A549 (cell line): Measurements from ENCODE around the gene NNAT. TPM values are rescaled to one million over a fixed set of nuclear protein-coding genes. Genes with fewer than 3 reads are reported as not detected.

Experiments
- ATAC-seq, 2 experiments: fragments of 200-7000 bp in 1 of 2; fragments of >200 bp in 1 of 2; cut with Nextera tagmentation in 1 of 2; cut with Tn5 transposase in 1 of 2; 3 replicates each; pipeline versions ENCODE4 v1.8.0 to v1.9.1; 2018 to 2020; ENCODE audit warnings: mild to moderate bottlenecking in 1 of 2, moderate library complexity in 1 of 2
- CTCF ChIA-PET: fragments of 300-600 bp; sonication (Branson Sonifier 250); formaldehyde crosslinking; extraction: SDS; loops from one replicate; lab custom pipeline; 2021; ENCODE audit warnings: antibody characterized with exemption, inconsistent platforms; lab: Yijun Ruan, JAX
- POLR2A ChIA-PET: fragments of 350-600 bp; formaldehyde crosslinking; extraction: SDS; loops from one replicate; lab custom pipeline; 2021; ENCODE audit warnings: antibody characterized with exemption, inconsistent platforms; lab: Yijun Ruan, JAX
- DNase-seq, 2 experiments: peaks; one replicate each; pipeline versions ENCODE4 v3.0.0 to v3.0.0-alpha.2; 2011 to 2016; ENCODE audit warnings: low read depth in 1 of 2, low spot score in 1 of 2
- FAIRE-seq: peaks from 2 replicates; lab custom pipeline; 2011; peaks lifted over from hg19 to GRCh38; lab: Jason Lieb, UNC
- H3K27ac ChIP-seq, 2 experiments: fragments of >200 bp; sonication (Bioruptor Twin); formaldehyde crosslinking; 3 replicates each; pipeline ENCODE4 v1.5.1; 2016 to 2017
- H3K4me1 ChIP-seq: fragments of >200 bp; sonication (Bioruptor Twin); formaldehyde crosslinking; 3 replicates; pipeline ENCODE4 v1.6.1; 2016
- H3K4me2 ChIP-seq: fragments of >200 bp; sonication (Bioruptor Twin); formaldehyde crosslinking; 3 replicates; pipeline ENCODE4 v1.6.1; 2016
- H3K4me3 ChIP-seq: fragments of >200 bp; sonication (Bioruptor Twin); formaldehyde crosslinking; 3 replicates; pipeline ENCODE4 v1.5.1; 2016
- H3K9me3 ChIP-seq: fragments of >200 bp; sonication (Bioruptor Twin); formaldehyde crosslinking; 3 replicates; pipeline ENCODE4 v1.6.1; 2016
- BHLHE40 ChIP-seq: IDR thresholded peaks from 2 replicates; pipeline ENCODE4 v1.6.1; 2012; ENCODE audit warnings: low read depth, low read length, inconsistent platforms
- CHD4 ChIP-seq: fragments of 200-600 bp; sonication (generic); IDR thresholded peaks from 2 replicates; pipeline ENCODE4 v1.6.1; 2016; ENCODE audit warnings: antibody characterized with exemption, mild to moderate bottlenecking, borderline replicate concordance
- FOXS1 ChIP-seq: fragments of 250-450 bp; sonication (Bioruptor Pico); IDR thresholded peaks from 2 replicates; pipeline ENCODE4 v1.5.0; 2020; ENCODE audit warnings: mild to moderate bottlenecking, moderate library complexity
- KDM5A ChIP-seq: fragments of 200-600 bp; sonication (generic); IDR thresholded peaks from 2 replicates; pipeline ENCODE4 v1.6.1; 2016; ENCODE audit warnings: antibody characterized with exemption, mild to moderate bottlenecking
- MYC ChIP-seq: IDR thresholded peaks from 2 replicates; pipeline ENCODE4 v1.6.1; 2012; ENCODE audit warnings: mild to moderate bottlenecking, inconsistent platforms, low read length, improper control_type of control experiment, borderline replicate concordance
- NPAS2 ChIP-seq: fragments of 250-450 bp; sonication (Bioruptor Pico); IDR thresholded peaks from 2 replicates; pipeline ENCODE4 v1.8.0; 2022; ENCODE audit warnings: mild to moderate bottlenecking, moderate library complexity, borderline replicate concordance
- PHF8 ChIP-seq: fragments of 200-600 bp; sonication (generic); IDR thresholded peaks from 2 replicates; pipeline ENCODE4 v1.6.1; 2016; ENCODE audit warnings: low read depth, mild to moderate bottlenecking, antibody characterized with exemption, moderate library complexity, borderline replicate concordance
- POLR2A ChIP-seq: IDR thresholded peaks from 2 replicates; pipeline ENCODE4 v1.6.1; 2012; ENCODE audit warnings: mild to moderate bottlenecking, low read length
- RAD21 ChIP-seq, 2 experiments: fragments of >200 bp in 1 of 2; sonication (Bioruptor Twin) in 1 of 2; formaldehyde crosslinking in 1 of 2; IDR thresholded peaks in 1 of 2; conservative IDR thresholded peaks in 1 of 2; 2 replicates in 1 of 2; 3 replicates in 1 of 2; pipeline ENCODE4 v1.6.1; 2012 to 2018; ENCODE audit warnings: inconsistent platforms in 1 of 2
- SMC3 ChIP-seq: fragments of >200 bp; sonication (Bioruptor Twin); formaldehyde crosslinking; IDR thresholded peaks from 3 replicates; pipeline ENCODE4 v1.6.1; 2018; ENCODE audit warnings: inconsistent platforms
- WGBS: methylation state at CpG from one replicate; pipeline ENCODE4 v1.1.6; 2017; ENCODE audit errors: missing lambda C conversion rate; 5-methylcytosine and 5-hydroxymethylcytosine counted together
- polyA plus RNA-seq, 4 experiments: library from polyadenylated mRNA; depleted of rRNA in 3 of 4; stranded (reverse); fragments of >200 nt; fragmentation: RNase III in 1 of 4; extraction: RNeasy Plus Mini Kit Qiagen cat#74134 plus additional on column Dnase treatment in 1 of 4; gene quantifications; 2 replicates in 3 of 4; 3 replicates in 1 of 4; pipeline ENCODE4 v1.2.3, GENCODE V29; 2011 to 2017
- TF ChIP-seq, protein P1 (sequence below): IDR thresholded peaks from 2 replicates; pipeline ENCODE4 v1.6.1; 2012
- TF ChIP-seq, protein P2 (sequence below): fragments of 250-450 bp; sonication (Bioruptor Pico); IDR thresholded peaks from 2 replicates; pipeline ENCODE4 v1.5.0; 2020; ENCODE audit warnings: low read depth, mild to moderate bottlenecking, moderate library complexity
- TF ChIP-seq, protein P3 (sequence below): fragments of 150-350 bp; IDR thresholded peaks from 2 replicates; pipeline ENCODE4 v1.6.1; 2014; ENCODE audit warnings: low read depth, mild to moderate bottlenecking, low read length
- TF ChIP-seq, protein P4 (sequence below): IDR thresholded peaks from 2 replicates; pipeline ENCODE4 v1.6.1; 2012

Gene NNAT
- polyA plus RNA-seq, 2 of the 4 experiments (the other 2 are of a cell fraction) = not detected

DNA sequence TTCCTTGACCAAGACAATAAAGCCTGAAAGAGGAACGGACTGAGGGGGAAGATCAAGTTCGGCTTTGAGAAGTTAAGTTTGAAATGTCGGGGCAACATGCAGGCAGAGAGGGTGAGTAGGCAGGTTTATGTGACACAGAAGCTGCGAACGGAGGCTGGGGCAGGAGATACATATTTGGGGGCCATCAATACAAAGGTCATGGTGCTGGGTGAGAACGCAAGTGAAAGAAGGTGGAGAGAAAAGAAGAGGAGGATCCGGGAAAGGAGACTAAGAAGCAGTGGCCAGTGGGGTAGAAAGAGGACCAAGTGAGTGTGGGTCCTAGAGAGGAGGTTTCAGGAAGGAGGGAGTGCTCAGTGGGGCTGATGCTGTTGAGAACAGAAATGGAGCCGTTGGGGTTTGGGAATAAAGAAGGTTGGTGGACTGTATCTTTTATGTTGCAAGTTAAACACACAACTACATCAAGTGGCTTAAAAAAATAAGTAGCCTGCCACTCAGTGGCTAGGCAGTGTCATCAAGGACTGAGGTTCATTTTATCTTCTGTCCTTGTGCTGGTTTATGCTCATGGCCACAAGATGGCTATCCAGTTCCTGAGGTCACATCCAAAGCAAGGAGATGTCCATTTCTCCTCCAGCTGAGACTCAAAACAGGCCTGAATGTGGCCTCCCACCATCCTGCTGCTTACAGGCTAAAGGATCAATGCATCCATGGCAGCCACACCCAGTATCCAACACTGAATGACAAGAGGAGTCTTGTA lies 8.3 kb downstream of the NNAT start:
- POLR2A ChIA-PET = no interaction called here

DNA sequence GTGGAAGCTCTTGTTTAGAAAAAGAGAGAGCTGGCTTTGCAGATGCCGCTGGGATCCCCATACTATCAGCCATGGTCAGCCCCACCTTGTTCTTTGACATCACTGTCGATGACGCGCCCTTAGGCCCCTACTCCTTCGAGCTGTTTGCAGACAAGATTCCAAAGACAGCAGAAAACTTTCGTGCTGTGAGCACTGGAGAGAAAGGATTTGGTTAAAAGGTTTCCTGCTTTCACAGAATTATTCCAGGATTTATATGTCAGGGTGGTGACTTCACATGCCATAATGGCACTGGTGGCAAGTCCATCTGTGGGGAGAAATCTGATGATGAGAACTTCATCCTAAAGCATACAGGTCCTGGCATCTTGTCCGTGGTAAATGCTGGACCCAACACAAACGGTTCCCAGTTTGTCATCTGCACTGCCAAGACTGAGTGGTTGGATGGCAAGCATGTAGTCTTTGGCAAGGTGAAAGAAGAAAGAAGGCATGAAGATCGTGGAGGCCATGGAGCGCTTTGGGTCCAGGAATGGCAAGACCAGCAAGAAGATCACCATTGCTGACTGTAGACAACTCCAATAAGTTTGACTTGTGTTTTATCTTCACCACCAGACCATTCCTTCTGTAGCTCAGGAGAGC lies 9.0 kb downstream of the NNAT start:
- DNase-seq = no peak
- whole genome bisulfite sequencing = 78% methylated on average over 10 of the region's 10 CpGs
- TF ChIP-seq BHLHE40 (no peak), MYC (no peak), CHD4 (no peak), FOXS1 (CRISPR knock-in tag) (no peak)
- TF ChIP-seq, protein P1, sequence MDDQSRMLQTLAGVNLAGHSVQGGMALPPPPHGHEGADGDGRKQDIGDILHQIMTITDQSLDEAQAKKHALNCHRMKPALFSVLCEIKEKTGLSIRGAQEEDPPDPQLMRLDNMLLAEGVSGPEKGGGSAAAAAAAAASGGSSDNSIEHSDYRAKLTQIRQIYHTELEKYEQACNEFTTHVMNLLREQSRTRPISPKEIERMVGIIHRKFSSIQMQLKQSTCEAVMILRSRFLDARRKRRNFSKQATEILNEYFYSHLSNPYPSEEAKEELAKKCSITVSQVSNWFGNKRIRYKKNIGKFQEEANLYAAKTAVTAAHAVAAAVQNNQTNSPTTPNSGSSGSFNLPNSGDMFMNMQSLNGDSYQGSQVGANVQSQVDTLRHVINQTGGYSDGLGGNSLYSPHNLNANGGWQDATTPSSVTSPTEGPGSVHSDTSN = no peak
- TF ChIP-seq, protein P2, sequence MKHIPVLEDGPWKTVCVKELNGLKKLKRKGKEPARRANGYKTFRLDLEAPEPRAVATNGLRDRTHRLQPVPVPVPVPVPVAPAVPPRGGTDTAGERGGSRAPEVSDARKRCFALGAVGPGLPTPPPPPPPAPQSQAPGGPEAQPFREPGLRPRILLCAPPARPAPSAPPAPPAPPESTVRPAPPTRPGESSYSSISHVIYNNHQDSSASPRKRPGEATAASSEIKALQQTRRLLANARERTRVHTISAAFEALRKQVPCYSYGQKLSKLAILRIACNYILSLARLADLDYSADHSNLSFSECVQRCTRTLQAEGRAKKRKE (CRISPR knock-in tag) = no peak
- no peak for FAIRE-seq
- no peak overlapping the region for H3K27ac ChIP-seq
- H3K4me3 ChIP-seq = no peak overlapping the region
- no peaks in the 10 kb centered on the region for H3K9me3 ChIP-seq
- peaks cover 22% of the 10 kb centered on the region for H3K4me1 ChIP-seq
- ChIA-PET CTCF (interaction anchor here (0.6 to 10.2 kb wide), 6 partner anchors 42 to 337 kb away, joined by 3 to 120 read pairs (median 4); no protein-coding TSS in a partner anchor), POLR2A (no interaction called here)
- no peak for ATAC-seq
- H3K4me2 ChIP-seq = no peak overlapping the region

More for the DNA sequence above, 8.3 kb downstream of the NNAT start:
- FAIRE-seq (no peak), DNase-seq (peak in 1 of 2 experiments; percentile 26), ATAC-seq (no peak)
- TF ChIP-seq SMC3 = 0 out of 3 replicates have a peak, but pooled peaks have one; percentile 9
- 0 out of 5 replicates have a peak, but pooled peaks of 1 of the 2 experiments have one; percentile 9 for TF ChIP-seq RAD21 (conservative IDR thresholded peaks at IDR 0.05 in 1 of 2, IDR thresholded peaks at IDR 0.05 in 1 of 2)
- TF ChIP-seq, protein P3, sequence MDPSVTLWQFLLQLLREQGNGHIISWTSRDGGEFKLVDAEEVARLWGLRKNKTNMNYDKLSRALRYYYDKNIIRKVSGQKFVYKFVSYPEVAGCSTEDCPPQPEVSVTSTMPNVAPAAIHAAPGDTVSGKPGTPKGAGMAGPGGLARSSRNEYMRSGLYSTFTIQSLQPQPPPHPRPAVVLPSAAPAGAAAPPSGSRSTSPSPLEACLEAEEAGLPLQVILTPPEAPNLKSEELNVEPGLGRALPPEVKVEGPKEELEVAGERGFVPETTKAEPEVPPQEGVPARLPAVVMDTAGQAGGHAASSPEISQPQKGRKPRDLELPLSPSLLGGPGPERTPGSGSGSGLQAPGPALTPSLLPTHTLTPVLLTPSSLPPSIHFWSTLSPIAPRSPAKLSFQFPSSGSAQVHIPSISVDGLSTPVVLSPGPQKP = no peak
- WGBS = 71% methylated on average over 8 of the region's 8 CpGs
- peaks cover 29% of the 10 kb centered on the region for H3K4me1 ChIP-seq
- CTCF ChIA-PET = interaction anchor here (0.8 to 10.2 kb wide), 7 partner anchors 14 to 336 kb away, joined by 3 to 120 read pairs (median 4); no protein-coding TSS in a partner anchor
- no peak overlapping the region for H3K27ac ChIP-seq
- H3K4me2 ChIP-seq = peak overlapping the region; percentile 84; the same call in 1 of the 3 replicates
- no peak overlapping the region for H3K4me3 ChIP-seq
- no peaks in the 10 kb centered on the region for H3K9me3 ChIP-seq

DNA sequence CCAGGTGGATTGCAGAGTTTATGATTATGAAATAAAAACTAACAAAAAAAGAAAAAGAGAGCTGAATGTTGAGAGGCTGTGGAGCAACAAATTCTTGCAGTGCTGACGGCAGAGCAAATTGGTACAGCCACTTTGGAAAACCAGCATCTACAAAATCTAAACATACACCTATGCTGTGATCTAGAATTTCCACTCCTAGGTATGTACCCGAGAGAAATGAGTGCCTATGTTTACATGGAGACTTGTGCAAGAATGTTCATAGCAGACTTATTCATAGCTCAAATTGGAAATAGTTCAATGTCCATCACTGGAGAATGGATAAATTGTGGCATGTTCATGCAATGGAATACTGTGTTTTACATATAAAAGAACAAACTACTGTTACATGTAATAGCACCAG lies 9.6 kb downstream of the NNAT start:
- no peak overlapping the region for H3K4me2 ChIP-seq
- peaks cover 16% of the 10 kb centered on the region for H3K4me1 ChIP-seq
- no peaks in the 10 kb centered on the region for H3K9me3 ChIP-seq
- WGBS = 54% methylated on average over 2 of the region's 2 CpGs
- DNase-seq (no peak), ATAC-seq (no peak), FAIRE-seq (no peak)
- H3K27ac ChIP-seq = no peak overlapping the region
- no peak for TF ChIP-seq PHF8
- no peak for TF ChIP-seq KDM5A
- TF ChIP-seq POLR2A = no peak
- TF ChIP-seq NPAS2 (CRISPR knock-in tag) = no peak
- TF ChIP-seq, protein P4, sequence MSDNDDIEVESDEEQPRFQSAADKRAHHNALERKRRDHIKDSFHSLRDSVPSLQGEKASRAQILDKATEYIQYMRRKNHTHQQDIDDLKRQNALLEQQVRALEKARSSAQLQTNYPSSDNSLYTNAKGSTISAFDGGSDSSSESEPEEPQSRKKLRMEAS = no peak
- POLR2A ChIA-PET = no interaction called here
- H3K4me3 ChIP-seq = no peak overlapping the region
- CTCF ChIA-PET = interaction anchor here (0.6 to 10.2 kb wide), 7 partner anchors 42 to 337 kb away, joined by 3 to 120 read pairs (median 3); no protein-coding TSS in a partner anchor
